HUES48 (cell line): Measurements from ENCODE around the gene TMEM240.

ENCODE experiments used
- H3K27ac ChIP-seq: one replicate; pipeline ENCODE4 v1.7.0; 2013; ENCODE audit warnings: low read depth, low read length, inconsistent platforms
- H3K27me3 ChIP-seq: 2 replicates; pipeline ENCODE4 v1.6.1; 2013; ENCODE audit warnings: mild to moderate bottlenecking, low read length; ENCODE audit not compliant: control insufficient read depth, insufficient read depth
- H3K36me3 ChIP-seq: 2 replicates; pipeline ENCODE4 v1.6.1; 2013; ENCODE audit warnings: low read length; ENCODE audit not compliant: control insufficient read depth, insufficient read depth
- H3K4me1 ChIP-seq: 2 replicates; pipeline ENCODE4 v1.6.1; 2013; ENCODE audit warnings: mild to moderate bottlenecking, low read length; ENCODE audit not compliant: control insufficient read depth, insufficient read depth
- H3K4me3 ChIP-seq: 2 replicates; pipeline ENCODE4 v1.5.1; 2013; ENCODE audit warnings: mild to moderate bottlenecking, low read depth, low read length
- H3K9ac ChIP-seq: 2 replicates; pipeline ENCODE4 v1.6.1; 2013; ENCODE audit warnings: mild to moderate bottlenecking, low read depth, low read length, moderate library complexity
- H3K9me3 ChIP-seq: 2 replicates; pipeline ENCODE4 v1.6.1; 2013; ENCODE audit warnings: low read length; ENCODE audit not compliant: control insufficient read depth, insufficient read depth

Gene TMEM240

DNA sequence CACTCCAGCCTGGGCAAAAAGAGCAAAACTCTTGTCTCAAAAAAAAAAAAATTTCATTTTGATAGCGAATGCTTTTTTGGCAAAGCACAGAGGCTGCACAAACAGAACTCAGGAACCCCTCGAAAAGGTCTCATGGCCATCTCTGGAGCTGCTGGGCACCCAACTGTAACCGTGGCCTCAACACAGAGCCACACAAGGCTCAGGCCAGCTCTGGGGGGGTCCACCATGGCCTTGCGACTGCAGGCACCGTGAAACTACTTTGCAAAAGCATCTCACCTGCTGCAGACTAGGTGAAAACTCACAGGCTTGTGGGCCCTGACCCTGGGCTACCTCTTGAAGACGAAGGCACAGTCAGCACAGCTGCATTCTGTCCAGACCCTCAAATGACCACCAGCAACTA is 16.1 kb upstream of the TMEM240 start:
- no peak overlapping the region for H3K27ac ChIP-seq
- H3K4me1 ChIP-seq = no peaks in the 10 kb centered on the region
- no peaks in the 10 kb centered on the region for H3K9me3 ChIP-seq
- no peak overlapping the region for H3K4me3 ChIP-seq
- H3K27me3 ChIP-seq = no peaks in the 10 kb centered on the region
- no peak overlapping the region for H3K9ac ChIP-seq
- H3K36me3 ChIP-seq = peaks cover 13% of the 10 kb centered on the region

DNA sequence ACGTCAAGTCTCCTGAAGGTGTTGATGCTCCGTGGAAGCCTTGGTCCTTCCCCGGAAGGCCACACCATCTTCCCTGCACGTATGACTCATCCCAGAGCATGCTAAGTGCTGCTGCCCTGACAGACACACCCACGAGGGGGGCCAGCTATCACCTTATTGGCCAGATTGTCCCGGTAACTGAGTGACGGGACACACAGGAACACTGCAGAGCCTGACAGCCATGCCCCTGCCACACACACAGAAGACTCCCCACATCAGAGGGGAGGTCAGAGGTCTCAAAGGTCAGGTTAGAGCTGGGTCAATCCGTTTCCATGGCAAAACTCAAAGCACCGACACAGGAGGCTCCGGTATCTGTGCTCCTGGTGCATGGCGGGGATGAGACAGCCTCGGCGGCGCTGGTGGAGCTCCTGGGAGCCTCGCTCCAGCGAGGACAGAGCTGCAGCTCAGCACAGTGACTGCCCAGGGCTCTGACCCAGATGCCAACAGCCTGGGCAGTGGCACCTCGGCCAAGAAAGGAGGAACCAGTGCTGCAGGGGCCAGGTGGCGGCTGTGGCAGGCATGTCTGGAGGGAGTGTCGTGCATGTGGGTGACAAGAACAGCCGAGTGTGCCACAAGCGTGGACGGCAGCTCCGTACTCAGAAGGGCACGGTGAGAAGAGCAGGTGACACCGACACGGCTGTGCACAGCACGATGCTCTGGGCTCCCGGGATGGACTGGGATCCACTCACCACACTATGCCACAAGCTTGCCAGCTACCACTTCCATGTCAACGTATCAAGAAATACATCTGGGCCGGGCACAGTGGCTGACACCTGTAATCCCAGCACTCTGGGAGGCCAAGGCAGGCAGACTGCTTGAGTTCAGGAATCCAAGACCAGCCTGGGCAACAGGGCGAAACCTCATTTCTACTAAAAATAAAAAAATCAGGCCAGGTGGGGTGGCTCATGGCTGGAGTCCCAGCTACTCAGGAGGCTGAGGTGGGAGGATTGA is 14.8 kb upstream of the TMEM240 start:
- H3K27ac ChIP-seq = no peak overlapping the region

DNA sequence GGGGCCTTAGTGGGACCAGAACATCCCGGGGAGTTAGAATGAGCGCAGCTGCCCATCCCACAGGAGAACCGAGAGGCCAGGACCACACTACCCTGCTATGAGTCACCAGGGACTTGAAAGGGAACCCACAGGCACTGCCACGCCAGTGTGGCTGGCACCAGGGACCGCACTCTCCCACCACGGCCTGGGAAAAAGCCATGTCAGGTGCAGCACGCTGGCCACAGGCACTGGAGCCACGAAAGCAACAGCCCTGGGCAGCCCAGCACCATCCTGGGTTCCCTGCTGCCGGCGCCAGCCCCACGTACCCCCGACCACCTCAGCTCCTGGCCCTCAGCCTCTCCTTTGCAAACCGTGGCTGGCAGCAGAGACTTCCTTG is 14.1 kb upstream of the TMEM240 start:
- peaks cover 5% of the 10 kb centered on the region; the same call in 1 of the 2 replicates for H3K36me3 ChIP-seq

More for the DNA sequence above, 14.8 kb upstream of the TMEM240 start:
- H3K36me3 ChIP-seq = peaks cover 5% of the 10 kb centered on the region
- no peaks in the 10 kb centered on the region for H3K27me3 ChIP-seq
- H3K4me1 ChIP-seq = no peaks in the 10 kb centered on the region
- H3K9ac ChIP-seq = no peak overlapping the region
- no peaks in the 10 kb centered on the region for H3K9me3 ChIP-seq
- no peak overlapping the region for H3K4me3 ChIP-seq

DNA sequence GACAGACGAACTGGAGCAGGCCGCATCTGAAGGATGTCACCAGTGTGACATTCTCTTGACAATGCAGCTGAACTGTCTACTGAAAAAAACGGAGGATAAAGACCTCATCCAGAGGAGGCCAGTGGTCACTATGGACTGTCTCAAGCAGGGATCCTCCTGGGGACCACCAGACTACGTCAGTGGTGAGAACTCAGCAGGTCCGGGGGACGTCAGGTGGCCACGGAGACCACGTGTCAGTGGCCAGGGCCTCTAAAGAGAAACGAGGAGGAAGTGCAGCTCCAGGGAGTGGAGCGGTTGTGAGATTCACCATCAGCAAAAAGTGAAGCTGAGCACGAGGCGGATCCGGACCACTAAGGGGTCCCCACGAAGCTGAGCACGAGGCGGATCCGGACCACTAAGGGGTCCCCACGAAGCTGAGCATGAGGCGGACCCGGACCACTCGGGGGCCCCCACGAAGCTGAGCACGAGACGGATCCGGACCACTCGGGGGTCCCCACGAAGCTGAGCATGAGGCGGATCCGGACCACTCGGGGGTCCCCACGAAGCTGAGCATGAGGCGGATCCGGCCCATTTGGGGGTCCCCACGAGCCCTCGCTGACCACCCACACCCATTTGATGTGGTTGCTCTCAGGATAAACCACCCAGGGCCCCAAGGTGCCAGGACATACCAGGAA is 13.5 kb upstream of the TMEM240 start:
- Histone ChIP-seq H3K9me3 (no peaks in the 10 kb centered on the region), H3K27me3 (no peaks in the 10 kb centered on the region), H3K4me1 (no peaks in the 10 kb centered on the region), H3K27ac (no peak overlapping the region), H3K4me3 (no peak overlapping the region), H3K36me3 (peaks cover 5% of the 10 kb centered on the region; the same call in 1 of the 2 replicates), H3K9ac (no peak overlapping the region)

More for the DNA sequence above, 14.1 kb upstream of the TMEM240 start:
- Histone ChIP-seq H3K27ac (no peak overlapping the region), H3K4me3 (no peak overlapping the region), H3K27me3 (no peaks in the 10 kb centered on the region), H3K4me1 (no peaks in the 10 kb centered on the region), H3K9ac (no peak overlapping the region), H3K9me3 (no peaks in the 10 kb centered on the region)

DNA sequence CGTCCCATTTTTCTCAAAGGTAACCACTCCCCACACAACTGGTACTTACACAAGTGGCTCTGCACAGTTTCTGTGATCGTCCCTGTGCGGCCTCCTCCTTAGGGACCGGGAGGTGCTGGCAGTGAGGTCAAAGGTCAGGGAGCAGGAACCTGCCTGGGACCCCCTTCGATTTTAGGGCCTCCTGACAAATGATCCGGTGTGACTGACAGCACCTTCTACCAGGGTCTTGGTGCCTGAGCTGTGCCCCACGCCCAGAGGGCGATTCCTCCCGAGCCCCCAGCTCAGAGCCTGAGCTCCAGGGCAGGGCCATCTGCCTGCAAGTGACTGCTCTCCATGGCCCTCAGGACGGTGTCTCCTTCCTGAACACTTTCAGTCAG is 11.8 kb upstream of the TMEM240 start:
- H3K36me3 ChIP-seq = peaks cover 11% of the 10 kb centered on the region
- no peaks in the 10 kb centered on the region for H3K9me3 ChIP-seq
- no peak overlapping the region for H3K9ac ChIP-seq
- H3K27me3 ChIP-seq = no peaks in the 10 kb centered on the region
- no peak overlapping the region for H3K4me3 ChIP-seq
- H3K27ac ChIP-seq = no peak overlapping the region
- no peaks in the 10 kb centered on the region for H3K4me1 ChIP-seq

DNA sequence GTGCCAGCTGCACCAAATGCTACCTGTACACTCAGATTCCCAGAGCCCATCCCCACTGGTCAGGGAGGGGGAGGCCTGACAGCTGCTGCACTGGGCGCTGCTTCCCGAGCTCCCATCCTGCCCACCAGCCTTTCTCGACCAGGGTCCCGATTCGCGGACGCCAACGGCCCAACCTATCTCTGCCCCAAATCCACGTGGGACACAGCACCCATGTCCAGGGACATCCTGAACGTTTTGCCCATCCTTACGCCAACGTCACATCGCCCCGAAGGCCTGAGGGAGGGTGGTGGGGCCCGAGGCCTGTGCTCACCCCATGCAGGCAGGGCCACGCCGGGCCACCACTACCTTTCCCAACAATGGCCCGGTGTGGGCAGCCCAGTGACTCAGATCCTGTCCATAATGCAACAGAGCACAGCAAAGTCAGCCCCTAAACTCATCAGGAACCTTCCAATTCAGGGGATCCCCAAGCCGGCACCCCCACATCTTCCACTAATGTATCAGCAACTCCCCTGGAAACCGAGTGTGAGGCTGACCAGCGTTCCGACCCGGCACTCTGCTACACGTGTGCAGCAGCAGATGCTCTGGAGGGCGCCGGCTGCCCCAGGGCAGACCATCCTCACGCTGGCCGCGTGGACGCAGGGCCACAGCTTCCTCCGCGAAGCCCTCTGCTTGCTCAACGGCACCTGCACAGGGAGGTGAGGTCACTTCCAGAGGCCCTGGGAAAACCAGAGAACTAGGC is 11.3 kb upstream of the TMEM240 start:
- no peaks in the 10 kb centered on the region for H3K4me1 ChIP-seq
- no peak overlapping the region for H3K4me3 ChIP-seq
- no peaks in the 10 kb centered on the region for H3K9me3 ChIP-seq
- no peak overlapping the region for H3K9ac ChIP-seq
- H3K27ac ChIP-seq = no peak overlapping the region
- no peaks in the 10 kb centered on the region for H3K27me3 ChIP-seq
- peaks cover 12% of the 10 kb centered on the region for H3K36me3 ChIP-seq

DNA sequence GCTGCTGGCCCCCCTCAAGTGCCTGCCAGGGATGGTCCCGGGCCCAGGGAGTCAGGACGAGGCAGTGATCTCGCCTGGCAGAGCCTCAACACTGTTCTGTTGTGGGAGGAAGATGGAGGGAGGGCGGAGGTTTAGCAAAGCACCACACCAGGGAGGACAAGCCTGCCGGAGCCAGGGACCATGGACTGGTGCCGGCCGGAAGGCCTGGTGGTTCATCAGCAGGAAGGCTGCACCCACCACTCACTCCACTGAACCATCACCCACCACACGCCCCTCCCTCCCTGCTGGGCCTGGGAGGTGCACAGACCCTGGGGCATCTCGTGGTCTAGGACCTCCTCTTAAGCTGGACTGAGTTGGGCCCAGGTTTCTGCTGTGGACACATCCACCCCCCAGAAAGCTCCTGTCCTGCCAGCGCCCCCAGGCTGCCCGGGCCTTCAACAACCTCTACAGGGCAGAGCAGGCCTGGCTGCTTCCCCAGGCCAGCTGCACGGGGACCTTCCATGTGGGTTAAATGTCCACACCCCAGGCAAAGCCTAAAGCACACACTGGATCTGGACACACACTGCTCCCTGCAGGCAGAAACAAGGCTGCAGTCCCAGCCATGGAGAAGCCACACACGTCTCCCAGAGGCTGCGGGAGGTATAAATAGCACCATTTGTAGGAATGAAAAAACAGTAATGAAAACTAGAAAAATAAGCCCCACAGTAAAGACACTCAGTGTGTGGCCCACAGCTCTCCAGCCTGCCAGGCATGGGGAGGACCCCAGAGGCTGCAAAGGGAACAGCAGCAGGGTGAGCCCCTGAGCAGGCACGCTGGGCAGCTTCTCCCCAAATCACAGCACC is 10.4 kb upstream of the TMEM240 start:
- Histone ChIP-seq H3K9ac (no peak overlapping the region), H3K36me3 (peaks cover 15% of the 10 kb centered on the region), H3K27ac (no peak overlapping the region), H3K4me3 (no peak overlapping the region), H3K4me1 (no peaks in the 10 kb centered on the region), H3K27me3 (no peaks in the 10 kb centered on the region), H3K9me3 (no peaks in the 10 kb centered on the region)

DNA sequence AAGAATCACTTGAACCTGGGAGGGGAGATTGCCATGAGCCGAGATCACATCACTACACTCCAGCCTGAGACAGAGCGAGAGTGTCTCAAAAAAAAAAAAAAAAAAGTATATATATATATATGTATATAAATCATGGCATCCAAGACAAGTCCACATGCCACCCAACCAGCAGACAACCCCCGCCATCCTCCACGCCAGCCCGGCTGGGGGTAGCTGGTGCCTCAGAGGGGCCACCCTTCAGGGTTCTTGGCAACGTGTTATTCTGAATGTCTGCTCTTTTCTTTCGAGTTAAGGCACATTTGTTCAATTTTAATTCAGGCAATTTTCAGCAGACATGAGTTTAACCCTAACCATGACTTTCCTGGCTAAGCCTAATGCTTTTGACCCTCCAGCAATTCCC is 9.7 kb upstream of the TMEM240 start:
- Histone ChIP-seq H3K9ac (no peak overlapping the region), H3K4me3 (no peak overlapping the region), H3K36me3 (peaks cover 18% of the 10 kb centered on the region), H3K4me1 (no peaks in the 10 kb centered on the region), H3K9me3 (no peaks in the 10 kb centered on the region), H3K27ac (no peak overlapping the region), H3K27me3 (no peaks in the 10 kb centered on the region)

DNA sequence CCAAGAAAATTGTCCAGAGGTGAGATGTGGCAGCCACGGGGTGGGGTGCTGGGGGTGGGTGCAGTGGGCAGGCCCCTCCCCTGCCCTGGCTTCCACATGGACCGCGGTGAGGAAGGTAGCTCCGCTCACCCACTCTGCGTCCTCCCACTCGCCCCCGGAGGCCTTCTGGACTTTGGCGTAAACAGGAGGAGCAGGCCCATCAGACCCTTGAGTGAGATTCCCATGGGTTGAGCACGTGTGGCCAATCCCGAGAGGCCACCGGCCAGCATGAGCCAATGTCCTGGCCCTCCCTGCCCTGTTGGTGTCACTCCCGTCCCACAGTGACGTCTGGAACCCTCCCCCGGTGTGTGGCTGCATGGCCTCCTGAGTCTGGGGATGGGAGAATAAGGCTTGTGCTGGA is 8.2 kb upstream of the TMEM240 start:
- Histone ChIP-seq H3K4me1 (no peaks in the 10 kb centered on the region), H3K27me3 (no peaks in the 10 kb centered on the region), H3K4me3 (no peak overlapping the region), H3K9me3 (no peaks in the 10 kb centered on the region), H3K9ac (no peak overlapping the region), H3K27ac (no peak overlapping the region), H3K36me3 (peaks cover 27% of the 10 kb centered on the region)

DNA sequence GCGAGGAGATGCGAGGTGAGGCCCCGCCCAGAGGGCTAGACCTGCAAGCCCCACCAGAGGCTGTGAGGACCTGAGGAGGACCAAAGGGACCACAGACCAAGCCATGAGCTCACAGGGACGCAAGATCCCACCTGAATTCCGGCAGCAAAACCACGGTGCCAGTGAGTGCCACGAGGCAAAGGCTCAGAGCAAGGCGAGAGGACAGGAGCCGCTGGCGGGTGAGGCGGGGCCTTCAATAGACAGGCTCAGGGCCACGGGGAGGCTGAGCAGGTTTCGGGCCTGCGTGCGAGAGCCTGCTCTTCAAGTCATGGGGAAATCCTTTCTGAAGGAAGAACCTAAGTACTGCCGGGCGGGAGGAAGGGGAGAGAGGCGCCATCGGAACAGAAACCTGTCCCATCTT is 7.1 kb upstream of the TMEM240 start:
- H3K9me3 ChIP-seq = no peaks in the 10 kb centered on the region
- H3K27me3 ChIP-seq = no peaks in the 10 kb centered on the region
- no peaks in the 10 kb centered on the region for H3K4me1 ChIP-seq
- no peak overlapping the region for H3K27ac ChIP-seq
- no peak overlapping the region for H3K4me3 ChIP-seq
- peaks cover 37% of the 10 kb centered on the region for H3K36me3 ChIP-seq
- H3K9ac ChIP-seq = no peak overlapping the region
